IMR-90 (cell line): Measurements from ENCODE around the gene PTS. TPM values are rescaled to one million over a fixed set of nuclear protein-coding genes. Genes with fewer than 3 reads are reported as not detected.
"Not testable (repeated sequence)": the region's sequence is repeated elsewhere in the genome, so short reads cannot be mapped to it uniquely, and the experiment has no call there.

Source experiments
- ATAC-seq: fragments of 200-7000 bp; cut with Tn5 transposase; 2 replicates; pipeline ENCODE4 v1.9.1; 2020; ENCODE audit warnings: low read depth, mild to moderate bottlenecking, moderate library complexity
- BruUV-seq: library from RNA; stranded (reverse); fragments of 400-500 nt; replicated peaks from 2 replicates; lab custom pipeline; 2021; lab: Mats Ljungman, UMichigan
- CTCF ChIA-PET: fragments of 300-600 bp; formaldehyde crosslinking; extraction: SDS; loops from one replicate; lab custom pipeline; 2021; ENCODE audit warnings: antibody characterized with exemption; lab: Yijun Ruan, JAX
- POLR2A ChIA-PET: fragments of 300-600 bp; sonication (Branson Sonifier 250); formaldehyde crosslinking; loops from one replicate; lab custom pipeline; 2022; ENCODE audit warnings: antibody characterized with exemption; ENCODE audit not compliant: unreplicated experiment; lab: Charles Lee
- DNase-seq: peaks from one replicate; pipeline ENCODE4 v3.0.0; 2013
- H2AFZ ChIP-seq: replicated peaks from 2 replicates; pipeline ENCODE3; 2013; ENCODE audit warnings: low read length, mild to moderate bottlenecking; ENCODE audit not compliant: poor library complexity
- H2AK5ac ChIP-seq: 2 replicates; pipeline ENCODE4 v1.6.1; 2013; ENCODE audit warnings: low read depth, low read length, inconsistent platforms
- H2AK9ac ChIP-seq: replicated peaks from 2 replicates; pipeline ENCODE3; 2013; ENCODE audit warnings: mild to moderate bottlenecking, low read depth, low read length, moderate library complexity; ENCODE audit not compliant: poor library complexity
- H2BK120ac ChIP-seq: 2 replicates; pipeline ENCODE4 v1.6.1; 2013; ENCODE audit warnings: low read depth, low read length, inconsistent platforms
- H2BK15ac ChIP-seq: 3 replicates; pipeline ENCODE4 v1.6.1; 2013; ENCODE audit warnings: low read depth, low read length, inconsistent platforms
- H2BK20ac ChIP-seq: 2 replicates; pipeline ENCODE4 v1.6.1; 2013; ENCODE audit warnings: low read depth, mild to moderate bottlenecking, inconsistent platforms, low read length, moderate library complexity
- H2BK5ac ChIP-seq: 2 replicates; pipeline ENCODE4 v1.6.1; 2013; ENCODE audit warnings: mild to moderate bottlenecking, low read depth, low read length, inconsistent platforms; ENCODE audit not compliant: poor library complexity, severe bottlenecking
- H3K14ac ChIP-seq: replicated peaks from 2 replicates; pipeline ENCODE4 v1.6.1; 2013; ENCODE audit warnings: low read depth, low read length, inconsistent platforms
- H3K18ac ChIP-seq: 2 replicates; pipeline ENCODE4 v1.6.1; 2013; ENCODE audit warnings: low read depth, low read length, control low read depth
- H3K23ac ChIP-seq: 2 replicates; pipeline ENCODE4 v1.6.1; 2013; ENCODE audit warnings: low read depth, low read length, inconsistent platforms
- H3K27ac ChIP-seq: 2 replicates; pipeline ENCODE4 v1.5.1; 2013; ENCODE audit warnings: mild to moderate bottlenecking, control low read depth, low read length; ENCODE audit not compliant: insufficient read depth
- H3K27me3 ChIP-seq: 2 replicates; pipeline ENCODE4 v1.6.1; 2013; ENCODE audit warnings: low read length; ENCODE audit not compliant: control insufficient read depth, insufficient read depth
- H3K36me3 ChIP-seq: 2 replicates; pipeline ENCODE4 v1.6.1; 2013; ENCODE audit warnings: low read length, mixed read lengths; ENCODE audit not compliant: control insufficient read depth, insufficient read depth
- H3K4ac ChIP-seq: 2 replicates; pipeline ENCODE4 v1.6.1; 2013; ENCODE audit warnings: low read depth, low read length, inconsistent platforms
- H3K4me1 ChIP-seq: 2 replicates; pipeline ENCODE4 v1.6.1; 2013; ENCODE audit warnings: low read length, mixed read lengths; ENCODE audit not compliant: control insufficient read depth, insufficient read depth
- H3K4me2 ChIP-seq: 2 replicates; pipeline ENCODE4 v1.6.1; 2013; ENCODE audit warnings: low read depth, mild to moderate bottlenecking, control low read depth, low read length, moderate library complexity
- H3K4me3 ChIP-seq: 2 replicates; pipeline ENCODE4 v1.5.1; 2013; ENCODE audit warnings: low read depth, mild to moderate bottlenecking, control low read depth, low read length, moderate library complexity; ENCODE audit not compliant: insufficient read depth
- H3K56ac ChIP-seq: 2 replicates; pipeline ENCODE4 v1.6.1; 2013; ENCODE audit warnings: low read length, inconsistent platforms; ENCODE audit not compliant: insufficient read depth; ENCODE audit errors: extremely low read depth
- H3K79me1 ChIP-seq, 2 experiments: 2 replicates each; pipeline ENCODE4 v1.6.1; 2013; ENCODE audit warnings: low read length in 2 of 2, inconsistent platforms in 1 of 2, low read depth in 1 of 2
- H3K9ac ChIP-seq: 2 replicates; pipeline ENCODE4 v1.6.1; 2013; ENCODE audit warnings: low read depth, low read length, control low read depth
- H3K9me1 ChIP-seq: 2 replicates; pipeline ENCODE4 v1.6.1; 2013; ENCODE audit warnings: low read length, inconsistent platforms; ENCODE audit not compliant: insufficient read depth
- H3K9me3 ChIP-seq: 2 replicates; pipeline ENCODE4 v1.6.1; 2013; ENCODE audit warnings: low read length; ENCODE audit not compliant: control insufficient read depth, insufficient read depth
- H4K20me1 ChIP-seq: 2 replicates; pipeline ENCODE4 v1.6.1; 2013; ENCODE audit warnings: low read length, inconsistent platforms; ENCODE audit not compliant: insufficient read depth
- H4K5ac ChIP-seq: 2 replicates; pipeline ENCODE4 v1.6.1; 2013; ENCODE audit warnings: mild to moderate bottlenecking, low read depth, low read length, control low read depth
- H4K8ac ChIP-seq, 2 experiments: 2 replicates each; pipeline ENCODE4 v1.6.1; 2013; ENCODE audit warnings: low read depth in 2 of 2, low read length in 2 of 2, control low read depth in 1 of 2, inconsistent platforms in 1 of 2
- H4K91ac ChIP-seq: 2 replicates; pipeline ENCODE4 v1.6.1; 2013; ENCODE audit warnings: low read depth, low read length, inconsistent platforms; ENCODE audit not compliant: insufficient read depth
- MAFK ChIP-seq: IDR thresholded peaks from 2 replicates; pipeline ENCODE4 v1.6.1; 2012; ENCODE audit warnings: low read depth, low read length, improper control_type of control experiment
- POLR2A ChIP-seq: IDR thresholded peaks from 2 replicates; pipeline ENCODE4 v1.6.1; 2012; ENCODE audit warnings: mild to moderate bottlenecking, low read depth, low read length
- USF2 ChIP-seq: fragments of 150-350 bp; IDR thresholded peaks from 2 replicates; pipeline ENCODE4 v1.6.1; 2017; ENCODE audit warnings: mild to moderate bottlenecking, antibody characterized with exemption, low read length, low read depth
- WGBS, 2 experiments: methylation state at CpG; one replicate each; pipeline versions ENCODE4 v1.1.5 to v1.1.7; 2013; ENCODE audit warnings: missing lambda C conversion rate in 2 of 2; ENCODE audit not compliant: insufficient read length in 1 of 2; ENCODE audit errors: extremely low coverage in 2 of 2; 5-methylcytosine and 5-hydroxymethylcytosine counted together
- dilution Hi-C: fragments of 300-500 bp; cut with HindIII; formaldehyde crosslinking; loops from one replicate; pipeline ENCODE4 v1.14.3; 2018; ENCODE audit warnings: low sequenced_read_pairs; ENCODE audit not compliant: unreplicated experiment
- in situ Hi-C: fragments of 300-500 bp; cut with MboI; formaldehyde crosslinking; loops from 3 replicates; pipeline ENCODE4 v1.14.3; 2019; ENCODE audit warnings: low sequenced_read_pairs, inconsistent platforms, mixed read lengths
- intact Hi-C: fragments of 100-400 bp; cut with micrococcal nuclease; formaldehyde crosslinking; loops from 2 replicates; pipeline ENCODE4 v1.10.0; 2022
- polyA plus RNA-seq, 3 experiments: library from polyadenylated mRNA; depleted of rRNA; stranded (reverse); fragments of >200 nt; gene quantifications; 2 replicates each; pipeline ENCODE4 v1.2.3, GENCODE V29; 2012; ENCODE audit warnings: low replicate concordance in 1 of 3
- total RNA-seq: library from RNA; depleted of rRNA; stranded (reverse); fragments of >200 nt; gene quantifications from 2 replicates; pipeline ENCODE4 v1.2.3, GENCODE V29; 2012

PTS gene
- total and polyA plus RNA-seq, 2 of the 4 experiments (the other 2 are of a cell fraction), result 21.0 to 51.8 TPM

GRCh38 chr11:112196519-112197087 is 29.6 kb upstream of the PTS start:
- H3K23ac ChIP-seq, result no peak overlapping the region
- H3K14ac ChIP-seq, result no peak overlapping the region
- no peak overlapping the region for H4K91ac ChIP-seq
- H2BK15ac ChIP-seq, result no peak overlapping the region
- H3K56ac ChIP-seq, result no peak overlapping the region
- no peak overlapping the region for H2AK9ac ChIP-seq
- no peak overlapping the region for H2BK20ac ChIP-seq
- no peaks in the 10 kb centered on the region; the same call in 1 of the 2 replicates for H3K9me1 ChIP-seq
- peaks cover 2% of the 10 kb centered on the region; the same call in 1 of the 2 replicates for H3K4me1 ChIP-seq
- H3K79me1 ChIP-seq, result no peaks in the 10 kb centered on the region
- no peak overlapping the region for H3K9ac ChIP-seq
- H3K27ac ChIP-seq, result no peak overlapping the region
- H3K9me3 ChIP-seq, result no peaks in the 10 kb centered on the region
- POLR2A ChIA-PET, result no interaction called here
- TF ChIP-seq MAFK, result peak; percentile 96
- no peak for TF ChIP-seq USF2
- no peak for TF ChIP-seq POLR2A
- intact Hi-C loops (no loop called here), dilution Hi-C loops (no loop called here), in situ Hi-C loops (no loop called here)
- H2BK5ac ChIP-seq, result no peak overlapping the region
- BruUV-seq, result no TSS peak
- no peaks in the 10 kb centered on the region; the same call in 1 of the 2 replicates for H3K27me3 ChIP-seq
- ATAC-seq (no peak), DNase-seq (no peak)
- no peaks in the 10 kb centered on the region for H4K20me1 ChIP-seq
- H2AFZ ChIP-seq, result no peak overlapping the region
- CTCF ChIA-PET, result no interaction called here
- H3K4me3 ChIP-seq, result no peak overlapping the region
- no peak overlapping the region for H4K5ac ChIP-seq
- no peak overlapping the region for H3K4ac ChIP-seq
- H2BK120ac ChIP-seq, result no peak overlapping the region
- WGBS, 2 experiments, result no CpG with 5 or more reads among the region's 2 CpGs
- H4K8ac ChIP-seq, result no peak overlapping the region
- H3K4me2 ChIP-seq, result no peak overlapping the region
- H3K18ac ChIP-seq, result no peak overlapping the region
- no peaks in the 10 kb centered on the region for H3K36me3 ChIP-seq
- no peak overlapping the region for H2AK5ac ChIP-seq

GRCh38 chr11:112199101-112199500 is 27.1 kb upstream of the PTS start:
- H3K56ac ChIP-seq, H2AK9ac ChIP-seq, H4K8ac ChIP-seq, H2BK5ac ChIP-seq, H3K27me3 ChIP-seq, H3K4me2 ChIP-seq, H3K27ac ChIP-seq, H3K9ac ChIP-seq, H3K4ac ChIP-seq, H2BK20ac ChIP-seq, H3K9me1 ChIP-seq, H3K23ac ChIP-seq, H2AK5ac ChIP-seq, H3K18ac ChIP-seq, POLR2A ChIA-PET, dilution Hi-C loops, H3K4me1 ChIP-seq, H2AFZ ChIP-seq, H3K79me1 ChIP-seq, H4K91ac ChIP-seq, H3K36me3 ChIP-seq, H2BK15ac ChIP-seq, intact Hi-C loops, H4K20me1 ChIP-seq, H3K4me3 ChIP-seq, H3K14ac ChIP-seq, H3K9me3 ChIP-seq, in situ Hi-C loops, DNase-seq, H4K5ac ChIP-seq, H2BK120ac ChIP-seq, BruUV-seq, ATAC-seq: not testable (repeated sequence)
- no CpG with 5 or more reads among the region's 4 CpGs for WGBS, 2 experiments
- CTCF ChIA-PET, result interaction anchor here (0.5 to 1.0 kb wide), 2 partner anchors 24 to 233 kb away, joined by 3 to 4 read pairs; partner anchors contain the start of gene BCO2
